GM23338 (cell line): ENCODE results near the gene SLC2A13. TPM values are rescaled to one million over a fixed set of nuclear protein-coding genes. Genes with fewer than 3 reads are reported as not detected.
A peak's percentile ranks its signal among the peaks of the same experiment; 100 is the strongest.

Experiments
- ATAC-seq: fragments of 200-7000 bp; cut with Tn5 transposase; 3 replicates; pipeline ENCODE4 v1.9.1; 2020
- DNase-seq: peaks from one replicate; pipeline ENCODE4 v3.0.0-alpha.2; 2015; ENCODE audit warnings: low spot score
- H2AFZ ChIP-seq: fragments of 200-600 bp; sonication (generic); 2 replicates; pipeline ENCODE4 v1.8.0; 2016; ENCODE audit warnings: antibody characterized with exemption, mild to moderate bottlenecking, moderate library complexity
- H3F3A ChIP-seq: fragments of 200-600 bp; sonication (generic); replicated peaks from 2 replicates; pipeline ENCODE4 v1.8.0; 2017; ENCODE audit warnings: antibody characterized with exemption, mixed run types, low read depth
- H3K27ac ChIP-seq: fragments of 200-600 bp; sonication (generic); 2 replicates; pipeline ENCODE4 v1.6.1; 2016; ENCODE audit warnings: low read depth
- H3K27me3 ChIP-seq: fragments of 200-600 bp; sonication (generic); 2 replicates; pipeline ENCODE4 v1.8.0; 2016; ENCODE audit warnings: mild to moderate bottlenecking, mixed run types, moderate library complexity; ENCODE audit not compliant: insufficient read depth
- H3K36me3 ChIP-seq: fragments of 200-600 bp; sonication (generic); 2 replicates; pipeline ENCODE4 v1.8.0; 2016; ENCODE audit warnings: mild to moderate bottlenecking; ENCODE audit not compliant: insufficient read depth
- H3K4me1 ChIP-seq: fragments of 200-600 bp; sonication (generic); 2 replicates; pipeline ENCODE4 v1.8.0; 2016; ENCODE audit warnings: mild to moderate bottlenecking, moderate library complexity; ENCODE audit not compliant: insufficient read depth
- H3K4me2 ChIP-seq: fragments of 200-600 bp; sonication (generic); 2 replicates; pipeline ENCODE4 v1.7.1; 2017; ENCODE audit warnings: mixed run types
- H3K4me3 ChIP-seq: fragments of 200-600 bp; sonication (generic); 2 replicates; pipeline ENCODE4 v1.6.1; 2016; ENCODE audit warnings: mixed run types
- H3K79me2 ChIP-seq: fragments of 200-600 bp; sonication (generic); replicated peaks from 2 replicates; pipeline ENCODE4 v1.8.0; 2017; ENCODE audit warnings: mild to moderate bottlenecking; ENCODE audit not compliant: insufficient read depth
- H3K9me2 ChIP-seq: fragments of 200-600 bp; sonication (generic); 2 replicates; pipeline ENCODE4 v1.8.0; 2017; ENCODE audit not compliant: insufficient read depth
- H4K20me1 ChIP-seq: fragments of 200-600 bp; sonication (generic); replicated peaks from 2 replicates; pipeline ENCODE4 v1.8.0; 2017; ENCODE audit warnings: mild to moderate bottlenecking; ENCODE audit not compliant: insufficient read depth
- H3K27ac Mint-ChIP-seq: 2 replicates; pipeline ENCODE4 v1.8.0; 2020; ENCODE audit warnings: inconsistent platforms, mild to moderate bottlenecking, moderate library complexity, mixed read lengths
- H3K27me3 Mint-ChIP-seq: 3 replicates; pipeline ENCODE4 v1.8.0; 2022; ENCODE audit warnings: low read depth, mild to moderate bottlenecking, moderate library complexity, mixed read lengths, inconsistent platforms; ENCODE audit not compliant: insufficient read depth, poor library complexity
- H3K36me3 Mint-ChIP-seq: 3 replicates; pipeline ENCODE4 v1.8.0; 2021; ENCODE audit warnings: low read depth, mild to moderate bottlenecking, inconsistent platforms, moderate library complexity, mixed read lengths
- H3K4me1 Mint-ChIP-seq: 3 replicates; pipeline ENCODE4 v1.8.0; 2020; ENCODE audit warnings: mild to moderate bottlenecking, inconsistent platforms, mixed read lengths
- H3K4me3 Mint-ChIP-seq: 3 replicates; pipeline ENCODE4 v1.8.0; 2021; ENCODE audit warnings: moderate library complexity, mild to moderate bottlenecking, inconsistent platforms, mixed read lengths
- H3K9me3 Mint-ChIP-seq: 3 replicates; pipeline ENCODE4 v1.8.0; 2020; ENCODE audit warnings: moderate library complexity, mild to moderate bottlenecking, inconsistent platforms, mixed read lengths
- CREB1 ChIP-seq: fragments of 250-450 bp; sonication (Bioruptor Pico); IDR thresholded peaks from 2 replicates; pipeline ENCODE4 v1.5.0; 2020; ENCODE audit warnings: low read depth, mild to moderate bottlenecking, moderate library complexity
- EZH2 ChIP-seq: fragments of 200-600 bp; sonication (generic); IDR thresholded peaks from one replicate; pipeline ENCODE4 v1.8.0; 2017; ENCODE audit warnings: antibody characterized with exemption, mild to moderate bottlenecking, low read depth; ENCODE audit not compliant: unreplicated experiment
- EZH2phosphoT487 ChIP-seq: fragments of 200-600 bp; sonication (generic); IDR thresholded peaks from one replicate; pipeline ENCODE4 v1.8.1; 2018; ENCODE audit warnings: antibody characterized with exemption; ENCODE audit not compliant: unreplicated experiment
- NANOG ChIP-seq: IDR thresholded peaks from 2 replicates; pipeline ENCODE4 v1.6.1; 2016; ENCODE audit warnings: antibody characterized with exemption, borderline replicate concordance
- STAT1 ChIP-seq: IDR thresholded peaks from one replicate; pipeline ENCODE4 v1.6.1; 2016; ENCODE audit warnings: antibody characterized with exemption; ENCODE audit not compliant: unreplicated experiment
- ZNF114 ChIP-seq: fragments of 250-450 bp; sonication (Bioruptor Pico); IDR thresholded peaks from 2 replicates; pipeline ENCODE4 v1.5.0; 2020; ENCODE audit warnings: mild to moderate bottlenecking, moderate library complexity
- ZNF331 ChIP-seq: fragments of 250-450 bp; sonication (Bioruptor Pico); IDR thresholded peaks from 2 replicates; pipeline ENCODE4 v1.5.0; 2020; ENCODE audit warnings: low read depth, mild to moderate bottlenecking, moderate library complexity
- polyA plus RNA-seq: library from polyadenylated mRNA; unstranded; fragments of >200 nt; fragmentation: Nextera tagmentation; extraction: Ambion mirVana; gene quantifications from 2 replicates; pipeline ENCODE4 v1.2.1, GENCODE V29; 2016
- total RNA-seq: library from RNA; depleted of rRNA; stranded (reverse); fragments of >200 nt; shearing (Covaris generic); gene quantifications from 2 replicates; pipeline ENCODE4 v1.2.3, GENCODE V29; 2014
- TF ChIP-seq, protein P1 (sequence below): fragments of 250-450 bp; sonication (Bioruptor Pico); IDR thresholded peaks from 2 replicates; pipeline ENCODE4 v1.5.0; 2020; ENCODE audit warnings: mild to moderate bottlenecking, moderate library complexity
- TF ChIP-seq, protein P2 (sequence below), 2 experiments: fragments of 200-600 bp in 1 of 2; sonication (generic) in 1 of 2; conservative IDR thresholded peaks; 2 replicates each; pipeline versions ENCODE4 v1.5.1 to v1.6.1; 2016 to 2017; ENCODE audit warnings: antibody characterized with exemption in 2 of 2, low read depth in 2 of 2, mild to moderate bottlenecking in 2 of 2, moderate library complexity in 1 of 2
- TF ChIP-seq, protein P3 (sequence below): IDR thresholded peaks from 2 replicates; pipeline ENCODE4 v1.6.1; 2016; ENCODE audit warnings: antibody characterized with exemption

The SLC2A13 gene
- total and polyA plus RNA-seq, 2 experiments from 2014 or later, result 6.8 to 22.7 TPM

DNA sequence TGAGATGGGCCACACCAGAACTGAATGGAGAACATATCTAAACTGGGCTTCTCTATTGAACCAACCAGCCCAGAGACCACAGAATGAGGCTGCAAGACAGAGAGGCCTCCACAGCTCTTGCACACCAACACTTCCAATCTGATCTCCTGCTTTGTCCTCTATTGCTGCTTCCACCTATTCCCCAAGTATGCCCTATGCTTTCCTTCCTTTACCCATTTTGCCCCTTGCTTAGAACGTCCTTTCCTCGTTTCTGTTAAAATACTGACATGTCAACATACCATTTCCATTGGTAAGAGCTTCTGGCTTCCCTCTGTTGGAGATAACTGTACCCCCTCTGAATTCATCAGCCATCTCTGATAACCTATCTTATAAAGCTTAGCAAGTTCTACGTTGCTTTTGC lies 2.8 kb downstream of the SLC2A13 start:
- H3K9me2 ChIP-seq, result no peaks in the 10 kb centered on the region
- ATAC-seq (no peak), DNase-seq (no peak)
- TF ChIP-seq, protein P1, sequence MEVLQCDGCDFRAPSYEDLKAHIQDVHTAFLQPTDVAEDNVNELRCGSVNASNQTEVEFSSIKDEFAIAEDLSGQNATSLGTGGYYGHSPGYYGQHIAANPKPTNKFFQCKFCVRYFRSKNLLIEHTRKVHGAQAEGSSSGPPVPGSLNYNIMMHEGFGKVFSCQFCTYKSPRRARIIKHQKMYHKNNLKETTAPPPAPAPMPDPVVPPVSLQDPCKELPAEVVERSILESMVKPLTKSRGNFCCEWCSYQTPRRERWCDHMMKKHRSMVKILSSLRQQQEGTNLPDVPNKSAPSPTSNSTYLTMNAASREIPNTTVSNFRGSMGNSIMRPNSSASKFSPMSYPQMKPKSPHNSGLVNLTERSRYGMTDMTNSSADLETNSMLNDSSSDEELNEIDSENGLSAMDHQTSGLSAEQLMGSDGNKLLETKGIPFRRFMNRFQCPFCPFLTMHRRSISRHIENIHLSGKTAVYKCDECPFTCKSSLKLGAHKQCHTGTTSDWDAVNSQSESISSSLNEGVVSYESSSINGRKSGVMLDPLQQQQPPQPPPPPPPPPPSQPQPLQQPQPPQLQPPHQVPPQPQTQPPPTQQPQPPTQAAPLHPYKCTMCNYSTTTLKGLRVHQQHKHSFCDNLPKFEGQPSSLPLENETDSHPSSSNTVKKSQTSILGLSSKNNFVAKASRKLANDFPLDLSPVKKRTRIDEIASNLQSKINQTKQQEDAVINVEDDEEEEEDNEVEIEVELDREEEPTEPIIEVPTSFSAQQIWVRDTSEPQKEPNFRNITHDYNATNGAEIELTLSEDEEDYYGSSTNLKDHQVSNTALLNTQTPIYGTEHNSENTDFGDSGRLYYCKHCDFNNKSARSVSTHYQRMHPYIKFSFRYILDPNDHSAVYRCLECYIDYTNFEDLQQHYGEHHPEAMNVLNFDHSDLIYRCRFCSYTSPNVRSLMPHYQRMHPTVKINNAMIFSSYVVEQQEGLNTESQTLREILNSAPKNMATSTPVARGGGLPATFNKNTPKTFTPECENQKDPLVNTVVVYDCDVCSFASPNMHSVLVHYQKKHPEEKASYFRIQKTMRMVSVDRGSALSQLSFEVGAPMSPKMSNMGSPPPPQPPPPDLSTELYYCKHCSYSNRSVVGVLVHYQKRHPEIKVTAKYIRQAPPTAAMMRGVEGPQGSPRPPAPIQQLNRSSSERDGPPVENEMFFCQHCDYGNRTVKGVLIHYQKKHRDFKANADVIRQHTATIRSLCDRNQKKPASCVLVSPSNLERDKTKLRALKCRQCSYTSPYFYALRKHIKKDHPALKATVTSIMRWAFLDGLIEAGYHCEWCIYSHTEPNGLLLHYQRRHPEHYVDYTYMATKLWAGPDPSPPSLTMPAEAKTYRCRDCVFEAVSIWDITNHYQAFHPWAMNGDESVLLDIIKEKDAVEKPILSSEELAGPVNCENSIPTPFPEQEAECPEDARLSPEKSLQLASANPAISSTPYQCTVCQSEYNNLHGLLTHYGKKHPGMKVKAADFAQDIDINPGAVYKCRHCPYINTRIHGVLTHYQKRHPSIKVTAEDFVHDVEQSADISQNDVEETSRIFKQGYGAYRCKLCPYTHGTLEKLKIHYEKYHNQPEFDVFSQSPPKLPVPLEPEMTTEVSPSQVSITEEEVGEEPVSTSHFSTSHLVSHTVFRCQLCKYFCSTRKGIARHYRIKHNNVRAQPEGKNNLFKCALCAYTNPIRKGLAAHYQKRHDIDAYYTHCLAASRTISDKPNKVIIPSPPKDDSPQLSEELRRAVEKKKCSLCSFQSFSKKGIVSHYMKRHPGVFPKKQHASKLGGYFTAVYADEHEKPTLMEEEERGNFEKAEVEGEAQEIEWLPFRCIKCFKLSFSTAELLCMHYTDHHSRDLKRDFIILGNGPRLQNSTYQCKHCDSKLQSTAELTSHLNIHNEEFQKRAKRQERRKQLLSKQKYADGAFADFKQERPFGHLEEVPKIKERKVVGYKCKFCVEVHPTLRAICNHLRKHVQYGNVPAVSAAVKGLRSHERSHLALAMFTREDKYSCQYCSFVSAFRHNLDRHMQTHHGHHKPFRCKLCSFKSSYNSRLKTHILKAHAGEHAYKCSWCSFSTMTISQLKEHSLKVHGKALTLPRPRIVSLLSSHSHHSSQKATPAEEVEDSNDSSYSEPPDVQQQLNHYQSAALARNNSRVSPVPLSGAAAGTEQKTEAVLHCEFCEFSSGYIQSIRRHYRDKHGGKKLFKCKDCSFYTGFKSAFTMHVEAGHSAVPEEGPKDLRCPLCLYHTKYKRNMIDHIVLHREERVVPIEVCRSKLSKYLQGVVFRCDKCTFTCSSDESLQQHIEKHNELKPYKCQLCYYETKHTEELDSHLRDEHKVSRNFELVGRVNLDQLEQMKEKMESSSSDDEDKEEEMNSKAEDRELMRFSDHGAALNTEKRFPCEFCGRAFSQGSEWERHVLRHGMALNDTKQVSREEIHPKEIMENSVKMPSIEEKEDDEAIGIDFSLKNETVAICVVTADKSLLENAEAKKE (CRISPR knock-in tag), result no peak
- TF ChIP-seq NANOG (no peak), ZNF114 (CRISPR knock-in tag) (no peak), ZNF331 (CRISPR knock-in tag) (no peak), CREB1 (CRISPR knock-in tag) (no peak), EZH2phosphoT487 (no peak), EZH2 (no peak), STAT1 (no peak)
- TF ChIP-seq, protein P2, sequence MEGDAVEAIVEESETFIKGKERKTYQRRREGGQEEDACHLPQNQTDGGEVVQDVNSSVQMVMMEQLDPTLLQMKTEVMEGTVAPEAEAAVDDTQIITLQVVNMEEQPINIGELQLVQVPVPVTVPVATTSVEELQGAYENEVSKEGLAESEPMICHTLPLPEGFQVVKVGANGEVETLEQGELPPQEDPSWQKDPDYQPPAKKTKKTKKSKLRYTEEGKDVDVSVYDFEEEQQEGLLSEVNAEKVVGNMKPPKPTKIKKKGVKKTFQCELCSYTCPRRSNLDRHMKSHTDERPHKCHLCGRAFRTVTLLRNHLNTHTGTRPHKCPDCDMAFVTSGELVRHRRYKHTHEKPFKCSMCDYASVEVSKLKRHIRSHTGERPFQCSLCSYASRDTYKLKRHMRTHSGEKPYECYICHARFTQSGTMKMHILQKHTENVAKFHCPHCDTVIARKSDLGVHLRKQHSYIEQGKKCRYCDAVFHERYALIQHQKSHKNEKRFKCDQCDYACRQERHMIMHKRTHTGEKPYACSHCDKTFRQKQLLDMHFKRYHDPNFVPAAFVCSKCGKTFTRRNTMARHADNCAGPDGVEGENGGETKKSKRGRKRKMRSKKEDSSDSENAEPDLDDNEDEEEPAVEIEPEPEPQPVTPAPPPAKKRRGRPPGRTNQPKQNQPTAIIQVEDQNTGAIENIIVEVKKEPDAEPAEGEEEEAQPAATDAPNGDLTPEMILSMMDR (conservative IDR thresholded peaks at IDR 0.05; ENCODE audit: low read depth in 2 of 2), result no peak
- TF ChIP-seq, protein P3, sequence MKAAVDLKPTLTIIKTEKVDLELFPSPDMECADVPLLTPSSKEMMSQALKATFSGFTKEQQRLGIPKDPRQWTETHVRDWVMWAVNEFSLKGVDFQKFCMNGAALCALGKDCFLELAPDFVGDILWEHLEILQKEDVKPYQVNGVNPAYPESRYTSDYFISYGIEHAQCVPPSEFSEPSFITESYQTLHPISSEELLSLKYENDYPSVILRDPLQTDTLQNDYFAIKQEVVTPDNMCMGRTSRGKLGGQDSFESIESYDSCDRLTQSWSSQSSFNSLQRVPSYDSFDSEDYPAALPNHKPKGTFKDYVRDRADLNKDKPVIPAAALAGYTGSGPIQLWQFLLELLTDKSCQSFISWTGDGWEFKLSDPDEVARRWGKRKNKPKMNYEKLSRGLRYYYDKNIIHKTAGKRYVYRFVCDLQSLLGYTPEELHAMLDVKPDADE, result no peak
- Mint-ChIP-seq H3K36me3 (no peaks in the 10 kb centered on the region; the same call in 1 of the 3 replicates), H3K4me3 (peak overlapping the region; percentile 11; the same call in 1 of the 3 replicates), H3K27me3 (peaks cover 17% of the 10 kb centered on the region), H3K27ac (no peak overlapping the region), H3K4me1 (peaks cover 34% of the 10 kb centered on the region), H3K9me3 (peaks cover 4% of the 10 kb centered on the region; the same call in 2 of the 3 replicates)
- no peaks in the 10 kb centered on the region for H3K36me3 ChIP-seq
- peak overlapping the region; percentile 74; the same call in 1 of the 2 replicates for H3K4me3 ChIP-seq
- H3K27ac ChIP-seq, result no peak overlapping the region
- H3K4me1 ChIP-seq, result peaks cover 27% of the 10 kb centered on the region
- H3K27me3 ChIP-seq, result peaks cover 12% of the 10 kb centered on the region
- peaks cover 64% of the 10 kb centered on the region for H3K79me2 ChIP-seq
- H2AFZ ChIP-seq, result no peak overlapping the region
- H4K20me1 ChIP-seq, result peaks cover 18% of the 10 kb centered on the region; the same call in 1 of the 2 replicates
- peak overlapping the region; percentile 78; the same call in 1 of the 2 replicates for H3K4me2 ChIP-seq
- no peaks in the 10 kb centered on the region for H3F3A ChIP-seq
